ENCODE measurements around the gene NAV1.
"Not testable (repeated sequence)": the region's sequence is repeated elsewhere in the genome, so short reads cannot be mapped to it uniquely, and the experiment has no call there.

Gene NAV1

GRCh38 chr1:201544710-201545109, 5.8 kb downstream of the NAV1 start:
- no peaks in the 10 kb centered on the region for H3K27me3 ChIP-seq (ENCODE audit: insufficient read depth, poor library complexity, severe bottlenecking)
- H3K36me3 ChIP-seq (ENCODE audit: low read depth): no peaks in the 10 kb centered on the region
- TF ChIP-seq CTCF (IDR thresholded peaks at IDR 0.05; ENCODE audit: poor library complexity, severe bottlenecking): no peak
- peaks cover 3% of the 10 kb centered on the region for H3K4me1 ChIP-seq (ENCODE audit: insufficient read depth, poor library complexity, severe bottlenecking)
- no peak overlapping the region for H3K27ac ChIP-seq (ENCODE audit: poor library complexity, severe bottlenecking)
- H3K4me3 ChIP-seq (ENCODE audit: severe bottlenecking): no peak overlapping the region
- DNase-seq (ENCODE audit: low spot score): no peak
- H3K9me3 ChIP-seq (ENCODE audit: severe bottlenecking): no peaks in the 10 kb centered on the region
- no peak for ATAC-seq (ENCODE audit: low read depth)

GRCh38 chr1:201545851-201546492, 7.0 kb downstream of the NAV1 start:
- no peaks in the 10 kb centered on the region for H3K36me3 ChIP-seq (ENCODE audit: low read depth)
- H3K27me3 ChIP-seq (ENCODE audit: insufficient read depth, poor library complexity, severe bottlenecking): no peaks in the 10 kb centered on the region
- TF ChIP-seq CTCF (IDR thresholded peaks at IDR 0.05; ENCODE audit: poor library complexity, severe bottlenecking): no peak
- H3K27ac ChIP-seq (ENCODE audit: poor library complexity, severe bottlenecking): no peak overlapping the region
- DNase-seq (ENCODE audit: low spot score): no peak
- no peak overlapping the region for H3K4me3 ChIP-seq (ENCODE audit: severe bottlenecking)
- no peak for ATAC-seq (ENCODE audit: low read depth)
- peaks cover 3% of the 10 kb centered on the region for H3K4me1 ChIP-seq (ENCODE audit: insufficient read depth, poor library complexity, severe bottlenecking)
- no peaks in the 10 kb centered on the region for H3K9me3 ChIP-seq (ENCODE audit: severe bottlenecking)

- ATAC-seq (ENCODE audit: low read depth): peak; percentile 66; the same call in 2 of the 3 replicates
- H3K27ac ChIP-seq (ENCODE audit: poor library complexity, severe bottlenecking); H3K27me3 ChIP-seq (ENCODE audit: insufficient read depth, poor library complexity, severe bottlenecking); H3K36me3 ChIP-seq (ENCODE audit: low read depth); H3K4me1 ChIP-seq (ENCODE audit: insufficient read depth, poor library complexity, severe bottlenecking); DNase-seq (ENCODE audit: low spot score); H3K4me3 ChIP-seq (ENCODE audit: severe bottlenecking); H3K9me3 ChIP-seq (ENCODE audit: severe bottlenecking): not testable (repeated sequence)
These were observed 10.6 kb downstream of the NAV1 start for GRCh38 chr1:201549522-201549921.

GRCh38 chr1:201551096-201551495, 12.2 kb downstream of the NAV1 start:
- no peaks in the 10 kb centered on the region for H3K27me3 ChIP-seq (ENCODE audit: insufficient read depth, poor library complexity, severe bottlenecking)
- H3K4me3 ChIP-seq (ENCODE audit: severe bottlenecking): no peak overlapping the region

GRCh38 chr1:201551877-201552731, 13.2 kb downstream of the NAV1 start:
- Histone ChIP-seq H3K9me3 (ENCODE audit: severe bottlenecking) (no peaks in the 10 kb centered on the region), H3K27ac (ENCODE audit: poor library complexity, severe bottlenecking) (no peak overlapping the region), H3K4me1 (ENCODE audit: insufficient read depth, poor library complexity, severe bottlenecking) (peaks cover 3% of the 10 kb centered on the region), H3K36me3 (ENCODE audit: low read depth) (no peaks in the 10 kb centered on the region), H3K27me3 (ENCODE audit: insufficient read depth, poor library complexity, severe bottlenecking) (no peaks in the 10 kb centered on the region), H3K4me3 (ENCODE audit: severe bottlenecking) (no peak overlapping the region)
- TF ChIP-seq CTCF (IDR thresholded peaks at IDR 0.05; ENCODE audit: poor library complexity, severe bottlenecking): no peak
- DNase-seq (ENCODE audit: low spot score) (no peak), ATAC-seq (ENCODE audit: low read depth) (no peak)

More at GRCh38 chr1:201551096-201551495, 12.2 kb downstream of the NAV1 start:
- Histone ChIP-seq H3K9me3 (ENCODE audit: severe bottlenecking) (no peaks in the 10 kb centered on the region), H3K36me3 (ENCODE audit: low read depth) (no peaks in the 10 kb centered on the region), H3K4me1 (ENCODE audit: insufficient read depth, poor library complexity, severe bottlenecking) (peaks cover 3% of the 10 kb centered on the region), H3K27ac (ENCODE audit: poor library complexity, severe bottlenecking) (no peak overlapping the region)
- no peak for ATAC-seq (ENCODE audit: low read depth)
- TF ChIP-seq CTCF (IDR thresholded peaks at IDR 0.05; ENCODE audit: poor library complexity, severe bottlenecking): no peak
- no peak for DNase-seq (ENCODE audit: low spot score)
